ELF-1 (cell line): ENCODE measurements around the gene DPY19L1.
A peak's percentile ranks its signal among the peaks of the same experiment; 100 is the strongest.
"Not testable (repeated sequence)": the region's sequence is repeated elsewhere in the genome, so short reads cannot be mapped to it uniquely, and the experiment has no call there.

Experiments used
- DNase-seq: peaks from one replicate; pipeline ENCODE4 v3.0.0-alpha.2; 2016; ENCODE audit warnings: low read depth, low spot score

Gene DPY19L1

DNA sequence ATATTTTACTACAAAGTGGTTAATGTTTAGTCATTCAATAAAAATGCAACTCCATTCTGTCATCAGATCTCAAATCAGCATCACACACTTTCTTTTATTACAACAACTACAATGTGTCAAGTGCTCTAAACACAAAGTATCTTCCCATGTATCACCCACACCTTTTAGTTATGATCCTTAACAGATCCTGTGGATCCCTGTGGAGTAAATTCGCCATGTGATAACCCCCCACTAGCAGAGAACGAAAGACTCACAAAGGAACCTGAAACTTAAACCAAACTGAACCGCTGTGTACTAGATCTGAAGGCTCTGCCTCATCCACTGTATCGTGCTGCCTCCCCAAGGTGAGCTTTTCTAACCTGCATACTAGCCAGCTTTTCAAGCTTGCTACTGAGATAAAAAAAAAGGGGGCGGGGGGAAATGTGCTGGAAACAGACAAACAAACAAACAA lies 1.7 kb downstream of the DPY19L1 start:
- DNase-seq: peak; percentile 64

DNA sequence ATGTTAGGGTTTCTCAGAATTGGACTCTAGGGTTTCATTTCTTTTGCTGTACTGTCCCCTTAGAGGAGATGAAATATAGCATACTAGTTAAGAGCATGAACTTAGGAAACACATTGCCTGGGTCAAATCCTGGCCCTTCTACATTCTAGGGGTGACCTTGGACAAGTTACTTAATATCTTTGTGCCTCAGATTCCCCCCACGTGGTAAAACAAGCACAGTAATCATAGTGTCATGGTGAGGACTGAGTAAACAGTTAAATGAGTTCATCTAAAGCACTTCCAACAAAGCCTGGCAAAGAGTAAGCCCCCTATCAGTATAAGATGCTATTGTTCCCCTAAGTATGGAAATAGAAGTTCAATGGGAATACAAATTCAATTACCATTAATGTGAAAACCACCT lies 5.1 kb downstream of the DPY19L1 start:
- DNase-seq: no peak

DNA sequence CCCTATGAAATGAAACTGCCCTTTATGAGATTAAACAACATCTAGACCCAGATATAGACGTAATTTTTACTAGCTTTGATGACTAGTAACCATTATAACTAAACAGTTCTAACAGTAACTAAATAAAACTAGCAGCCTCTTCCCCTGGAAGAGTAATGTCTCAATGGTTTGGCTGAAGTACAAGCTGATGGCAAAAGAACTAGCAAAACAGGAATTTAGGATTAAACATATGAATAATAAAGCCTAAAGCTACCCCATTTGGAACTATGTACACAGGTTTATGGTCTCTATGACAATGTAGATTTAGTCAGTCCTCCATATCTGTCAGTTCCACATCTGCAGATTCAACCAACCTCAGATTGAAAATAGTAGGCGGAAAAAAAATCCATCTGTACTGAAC lies 6.4 kb downstream of the DPY19L1 start:
- no peak for DNase-seq

DNA sequence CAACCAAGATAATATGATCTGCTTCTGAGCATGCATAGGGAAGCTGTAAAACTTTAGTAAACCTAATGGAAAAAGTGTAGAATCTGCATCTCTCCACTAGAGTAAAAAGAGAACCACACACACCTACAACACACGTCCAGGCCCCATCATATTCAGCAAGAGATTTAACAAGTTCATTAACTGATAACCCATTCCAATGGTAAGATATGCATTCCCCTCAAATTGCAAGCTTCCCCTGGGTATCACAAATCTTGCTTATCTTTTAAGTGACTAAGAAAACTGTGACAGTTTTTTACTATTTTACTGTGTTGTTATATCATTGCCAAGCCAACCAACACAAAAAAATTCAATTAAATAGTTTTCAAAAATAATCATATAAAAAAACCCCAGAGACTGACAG lies 8.0 kb downstream of the DPY19L1 start:
- DNase-seq: no peak

DNA sequence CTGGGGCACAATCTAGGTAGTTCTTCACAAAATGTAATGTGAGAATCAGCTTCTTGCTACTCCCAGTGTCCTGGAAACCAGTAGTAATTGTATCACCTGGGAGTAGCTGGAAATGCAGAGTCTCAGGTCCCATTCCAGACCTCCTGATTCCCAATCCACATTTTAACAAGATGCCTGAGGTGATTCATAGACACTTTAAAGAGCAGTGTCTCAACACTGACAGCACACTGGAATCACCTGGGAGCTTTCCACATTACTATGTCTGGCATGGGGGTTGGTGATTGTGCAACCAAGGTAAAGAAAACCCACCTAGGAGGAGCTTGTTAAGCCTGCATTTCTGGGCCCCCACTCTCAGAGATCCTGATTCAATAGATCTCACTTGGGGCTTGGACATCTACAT lies 11.1 kb downstream of the DPY19L1 start:
- peak; percentile 58 for DNase-seq

DNA sequence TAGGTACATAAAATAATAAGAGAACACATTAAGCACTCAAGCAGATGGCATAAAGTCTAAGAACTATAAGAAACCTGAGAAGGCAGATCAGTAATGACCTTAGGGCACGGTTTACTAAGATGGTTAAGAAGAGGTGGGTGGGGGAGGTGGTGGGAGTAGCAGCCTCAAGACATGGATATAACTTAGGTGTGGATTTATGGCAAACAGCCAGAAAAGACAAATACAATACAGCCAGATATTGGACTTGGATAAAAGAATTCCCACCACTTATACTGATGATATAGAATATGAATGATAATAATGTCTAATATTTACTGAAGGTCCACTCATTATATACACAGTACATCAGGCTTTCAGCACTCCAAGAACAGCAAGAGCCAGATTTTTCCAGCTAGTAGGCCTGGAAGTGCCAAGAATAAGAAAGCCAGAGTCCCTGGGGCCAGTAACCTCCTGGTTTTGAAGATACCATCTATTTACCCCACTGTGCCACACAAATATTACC lies 11.9 kb downstream of the DPY19L1 start:
- DNase-seq: no peak

DNA sequence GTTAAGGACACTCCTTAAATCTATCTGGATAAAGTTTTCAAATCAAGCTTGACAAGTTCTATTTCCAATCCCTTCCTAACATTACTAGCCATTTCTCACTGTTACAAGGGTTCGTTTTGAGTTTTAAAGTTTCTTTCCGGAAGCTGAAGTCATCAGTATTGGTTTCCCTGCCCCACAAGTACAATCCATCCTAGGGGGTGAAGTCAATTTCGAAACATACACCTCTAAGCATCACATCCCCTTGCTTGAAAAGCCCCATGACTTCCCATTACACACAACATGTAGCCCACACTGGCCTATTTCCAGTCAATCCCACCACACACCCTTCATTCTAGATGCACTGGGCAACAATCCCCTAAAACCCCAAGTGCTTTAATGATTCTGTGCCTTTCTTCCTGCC lies 13.0 kb downstream of the DPY19L1 start:
- no peak for DNase-seq

DNA sequence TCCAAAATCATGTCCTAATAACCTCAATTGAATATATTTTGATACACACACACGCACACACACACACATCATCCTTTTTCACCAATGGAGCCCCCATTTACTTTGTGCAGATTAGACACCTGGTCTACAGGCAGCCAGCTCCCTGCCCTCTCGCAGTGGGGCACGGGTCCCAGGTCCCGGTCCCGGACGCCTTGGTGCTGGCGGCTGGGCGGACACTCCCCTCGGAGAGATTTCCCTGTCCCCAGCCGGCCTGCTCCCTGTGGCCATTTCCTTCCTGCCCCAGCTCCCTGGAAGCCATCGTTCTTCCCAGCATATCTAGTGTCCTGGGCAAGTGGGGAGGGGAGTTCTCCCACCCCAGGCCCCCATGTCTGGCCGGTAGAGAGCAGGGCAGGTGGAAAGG lies 14.6 kb downstream of the DPY19L1 start:
- DNase-seq: no peak

DNA sequence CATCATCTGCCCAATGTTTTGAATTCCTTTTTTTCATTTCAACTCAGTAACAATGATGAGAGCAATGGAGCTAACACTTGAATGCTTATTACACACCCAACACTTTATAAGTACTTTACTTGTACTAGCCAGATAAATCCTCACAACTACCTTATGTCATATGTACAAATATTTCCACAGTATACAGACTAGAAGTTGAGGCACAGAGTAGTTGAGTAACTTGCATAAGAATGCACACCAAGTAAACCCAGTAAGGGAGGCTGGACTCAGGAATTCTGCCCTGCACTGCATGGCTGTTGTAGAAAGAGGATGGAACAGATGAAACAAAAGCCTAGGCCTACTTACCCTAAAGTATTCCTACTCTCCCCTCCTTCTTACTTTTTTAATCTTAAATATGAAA lies 15.8 kb downstream of the DPY19L1 start:
- DNase-seq: no peak

DNA sequence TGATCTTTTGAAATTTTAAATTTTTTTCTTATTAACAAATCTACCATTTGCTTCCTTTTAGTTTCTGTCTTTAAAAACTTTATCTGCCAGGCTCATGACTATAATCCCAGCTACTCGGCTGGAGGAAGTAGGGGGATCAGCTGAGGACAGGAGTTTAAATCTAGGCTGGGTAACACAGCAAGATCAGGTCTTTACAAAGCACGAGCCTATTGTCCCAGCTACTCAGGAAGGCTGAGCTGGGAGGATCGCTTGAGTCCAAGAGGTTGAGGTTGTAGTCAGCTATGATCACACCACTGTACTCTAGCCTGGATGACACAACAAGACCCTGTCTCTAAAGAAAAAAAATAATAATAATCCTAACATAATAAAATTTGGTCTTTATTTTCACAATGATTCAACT lies 17.5 kb downstream of the DPY19L1 start:
- DNase-seq: no peak

DNA sequence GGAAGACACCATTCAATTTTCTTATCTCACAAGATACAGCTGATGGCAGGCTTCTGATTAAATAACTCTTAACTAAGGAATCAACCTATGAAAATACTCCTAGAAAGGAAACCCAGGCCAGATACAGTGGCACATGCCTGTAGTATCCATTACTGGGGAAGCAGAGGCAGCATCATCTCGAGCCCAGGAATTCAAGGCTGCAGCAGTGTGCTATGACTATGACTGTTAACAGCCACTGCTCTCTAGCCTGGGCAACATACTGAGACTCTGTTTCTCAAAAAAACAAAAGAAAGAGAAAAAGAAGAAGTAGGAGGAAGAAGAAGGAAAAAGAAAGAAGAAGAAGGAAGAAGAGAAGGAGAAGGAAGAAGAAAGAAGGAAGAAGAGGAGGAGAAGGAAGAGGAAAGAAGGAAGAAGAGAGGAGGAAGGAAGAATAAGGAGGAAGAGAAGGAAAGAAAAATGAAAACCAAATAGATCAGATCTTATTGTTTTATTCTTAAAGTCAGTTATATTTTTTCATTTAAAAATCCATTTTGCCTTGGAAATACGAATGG lies 18.0 kb downstream of the DPY19L1 start:
- no peak for DNase-seq

DNA sequence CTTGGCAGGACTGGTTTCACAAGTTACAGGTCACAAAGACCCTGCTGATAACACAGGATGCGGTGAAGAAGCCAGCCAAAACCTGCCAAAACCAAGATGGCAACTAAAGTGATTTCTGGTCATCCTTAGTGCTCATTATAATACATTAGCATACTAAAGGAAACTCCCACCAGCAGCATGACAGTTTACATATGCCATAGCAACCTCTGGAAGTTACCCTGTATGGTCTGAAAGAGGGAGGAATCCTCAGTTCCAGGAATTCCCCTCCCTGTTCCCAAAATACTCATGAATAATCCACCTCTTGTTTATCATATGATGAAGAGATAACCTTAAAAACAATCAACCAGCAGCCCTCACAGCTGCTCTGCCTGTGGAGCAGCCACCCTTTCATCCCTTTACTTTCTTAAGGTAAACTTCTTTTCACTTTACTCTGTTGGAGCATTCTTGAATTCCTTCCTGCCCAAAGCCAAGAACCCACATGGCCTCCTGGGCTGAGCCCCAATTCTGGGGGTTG lies 21.9 kb downstream of the DPY19L1 start:
- peak; percentile 68 for DNase-seq

DNA sequence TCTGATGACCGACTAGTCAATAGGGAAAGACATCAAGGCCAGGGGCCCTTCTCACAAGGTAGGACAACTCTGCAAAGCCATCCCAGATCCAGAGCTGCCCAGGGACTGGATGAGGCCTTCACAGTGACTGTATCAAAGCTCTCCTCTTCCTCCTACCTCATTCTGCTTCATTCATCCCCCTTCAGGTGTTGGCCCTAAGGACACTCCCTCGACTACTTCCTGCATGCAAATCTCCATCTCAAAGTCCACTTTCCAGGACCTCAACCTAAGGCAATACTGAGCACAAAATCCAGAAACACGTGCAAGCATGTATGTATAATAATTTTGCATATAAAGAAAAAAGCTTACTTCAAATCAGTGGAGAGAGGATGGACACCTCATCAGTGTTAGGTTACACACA lies 25.1 kb downstream of the DPY19L1 start:
- DNase-seq: no peak

DNA sequence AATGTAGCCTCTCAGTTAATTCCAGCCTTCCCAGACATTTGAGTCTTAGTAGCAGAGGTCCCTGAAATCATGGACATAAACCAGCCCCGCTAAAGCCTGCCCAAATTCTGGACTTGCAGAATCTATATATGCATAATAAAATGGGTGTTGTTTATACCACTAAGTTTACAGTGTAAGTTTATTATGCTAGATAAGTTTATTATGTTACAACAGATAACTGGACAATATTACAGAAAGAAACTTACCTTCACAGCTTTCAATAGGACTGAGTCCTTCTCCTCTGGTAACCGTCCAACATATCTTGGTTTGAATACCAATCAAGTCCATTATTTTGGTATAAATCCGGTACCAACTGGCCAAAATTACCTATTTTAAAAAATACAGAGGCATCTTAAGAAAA lies 26.2 kb downstream of the DPY19L1 start:
- no peak for DNase-seq

DNA sequence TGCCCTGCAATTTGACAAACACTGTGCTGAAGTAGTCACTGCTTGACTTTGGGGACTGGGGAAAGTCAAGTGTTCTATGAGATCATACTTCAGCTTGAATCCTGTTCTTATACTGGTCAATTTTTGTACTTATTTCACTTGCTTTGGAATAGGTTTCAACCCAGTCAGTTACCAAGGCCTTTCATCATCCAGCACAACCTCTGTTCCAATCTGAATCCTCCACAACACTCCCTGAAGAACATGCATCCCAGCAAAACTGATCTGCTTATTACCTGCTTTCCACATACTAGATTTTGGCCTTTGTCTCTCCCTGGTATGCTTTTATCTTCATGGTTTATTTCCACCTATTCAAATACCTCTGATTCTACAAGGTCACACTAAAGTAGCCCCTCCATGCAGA lies 29.5 kb downstream of the DPY19L1 start:
- no peak for DNase-seq

DNA sequence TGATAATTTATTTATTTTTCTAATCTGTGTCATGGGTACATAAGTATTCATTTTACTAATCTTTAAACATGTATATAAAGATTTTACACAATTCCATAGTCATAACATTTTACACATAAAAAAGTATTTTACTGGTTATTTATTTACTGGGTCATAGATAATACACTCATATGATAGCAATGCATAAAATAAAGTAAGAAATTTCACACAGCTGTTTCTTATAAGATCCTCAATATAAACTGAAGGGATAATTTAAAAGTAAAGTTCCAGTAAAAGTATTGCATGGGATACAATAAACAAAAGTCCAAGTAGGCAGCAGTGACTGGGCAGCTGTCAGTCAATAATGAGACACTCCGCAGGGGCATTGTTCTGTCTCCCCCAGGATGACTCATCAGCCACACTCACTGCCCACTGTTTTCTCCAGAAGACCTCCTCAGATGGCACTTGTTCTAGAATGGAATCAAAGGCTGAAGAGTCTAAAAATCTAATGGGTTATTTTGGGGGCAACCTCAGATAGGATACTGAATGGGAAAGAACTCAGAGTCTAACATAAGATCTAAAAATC lies 32.7 kb downstream of the DPY19L1 start:
- peak; percentile 66 for DNase-seq

DNA sequence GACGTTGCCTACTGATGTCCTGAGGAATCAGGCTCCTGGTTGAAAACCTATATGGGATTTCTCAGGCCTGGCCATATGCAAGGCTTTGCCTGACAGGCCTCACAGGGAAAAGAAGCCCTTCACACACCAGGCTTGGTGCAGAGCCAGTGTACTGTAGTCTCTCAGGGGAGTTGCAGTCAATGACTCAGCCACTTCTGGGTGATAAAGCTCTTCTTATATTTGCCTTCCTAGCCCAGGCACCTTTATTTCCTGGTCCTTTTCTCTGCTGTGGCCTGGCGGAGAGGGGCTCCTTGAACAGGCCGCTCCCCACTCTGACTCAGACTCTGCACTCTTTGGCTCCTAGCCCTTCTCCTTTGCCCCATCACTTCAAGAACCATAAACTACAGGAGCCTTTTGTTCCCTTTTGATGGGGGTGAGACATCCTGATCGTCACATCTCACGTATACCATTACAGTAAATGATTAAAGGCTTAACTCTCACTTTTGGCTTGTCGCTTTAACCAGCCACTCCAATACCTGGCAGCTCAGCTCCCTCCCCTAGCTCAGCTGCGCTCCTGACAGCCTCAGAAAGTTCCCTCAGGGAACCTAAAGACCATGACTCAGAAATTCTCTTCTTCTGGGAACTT lies 33.5 kb downstream of the DPY19L1 start:
- peak; percentile 81 for DNase-seq

DNA sequence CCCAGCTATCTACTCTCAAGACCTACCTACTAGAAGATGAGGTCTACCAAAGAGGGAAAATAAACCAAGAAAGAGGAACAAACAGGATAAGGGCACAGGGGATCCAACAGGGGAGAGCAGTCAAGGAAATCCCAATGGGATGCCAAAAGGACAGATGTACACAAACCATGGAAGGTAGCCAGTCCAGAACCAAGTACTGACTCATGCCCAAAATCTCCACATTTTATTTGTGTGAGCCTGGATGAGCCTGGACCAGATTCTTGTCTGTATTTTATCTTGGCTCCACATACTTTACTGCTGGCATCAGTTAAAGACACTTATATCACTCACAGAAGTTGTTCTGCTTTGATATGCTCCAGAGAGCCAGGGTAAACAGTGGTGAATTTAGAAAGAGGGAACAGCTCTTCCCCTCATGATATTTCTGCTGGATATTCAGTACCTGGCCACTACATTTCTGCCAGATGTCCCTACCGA lies 34.1 kb downstream of the DPY19L1 start:
- peak; percentile 13 for DNase-seq

DNA sequence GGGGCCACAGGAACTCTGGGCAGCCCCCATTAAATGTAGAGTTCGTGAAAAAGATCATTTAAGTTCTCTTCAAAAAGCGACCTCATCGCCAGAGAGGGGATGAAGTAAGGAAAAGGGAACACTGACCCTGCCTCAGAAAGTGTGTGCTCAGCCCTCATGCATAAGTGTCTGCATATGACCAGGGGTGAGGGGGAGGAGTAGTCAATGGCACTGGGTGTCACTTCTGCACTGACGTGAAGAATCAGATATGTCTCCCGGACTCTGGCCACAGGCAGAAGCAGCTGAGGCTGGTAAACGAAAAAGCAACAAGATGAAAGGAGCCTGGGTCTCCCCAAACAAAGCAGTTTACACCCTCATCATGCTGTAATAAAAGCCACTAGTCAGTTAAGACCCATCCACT lies 39.0 kb downstream of the DPY19L1 start:
- not testable (repeated sequence) for DNase-seq

DNA sequence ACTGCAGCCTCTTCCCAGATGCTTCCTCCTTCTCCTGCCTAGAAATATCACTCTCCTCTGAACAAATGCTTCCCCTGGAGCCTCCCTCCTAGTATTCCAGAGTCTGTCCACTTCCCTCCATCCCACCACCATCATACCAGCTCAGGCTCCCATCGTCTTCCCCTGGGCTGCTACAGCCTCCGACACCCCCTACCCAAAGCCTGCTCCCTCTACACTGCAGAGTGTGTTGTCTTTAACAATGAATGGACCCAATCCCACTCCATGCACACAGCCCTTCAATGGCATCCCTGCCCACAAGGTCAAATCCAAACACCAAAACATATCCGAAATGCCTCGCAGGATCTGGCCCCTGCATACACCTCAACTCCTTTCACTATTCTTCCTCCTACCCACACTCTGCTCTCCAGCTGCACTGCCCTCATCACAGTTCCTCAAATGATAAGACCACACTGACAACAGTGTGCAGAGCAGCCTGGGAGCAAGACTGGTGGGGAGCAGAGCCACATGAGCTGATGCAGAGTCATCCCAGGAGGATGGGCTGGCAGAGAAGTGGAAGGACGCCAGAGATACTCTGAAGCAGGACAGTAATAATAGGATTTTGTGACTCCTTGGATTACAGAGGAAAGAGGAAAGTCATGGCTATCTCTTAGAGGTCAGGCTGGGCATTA lies 40.7 kb downstream of the DPY19L1 start:
- not testable (repeated sequence) for DNase-seq

DNA sequence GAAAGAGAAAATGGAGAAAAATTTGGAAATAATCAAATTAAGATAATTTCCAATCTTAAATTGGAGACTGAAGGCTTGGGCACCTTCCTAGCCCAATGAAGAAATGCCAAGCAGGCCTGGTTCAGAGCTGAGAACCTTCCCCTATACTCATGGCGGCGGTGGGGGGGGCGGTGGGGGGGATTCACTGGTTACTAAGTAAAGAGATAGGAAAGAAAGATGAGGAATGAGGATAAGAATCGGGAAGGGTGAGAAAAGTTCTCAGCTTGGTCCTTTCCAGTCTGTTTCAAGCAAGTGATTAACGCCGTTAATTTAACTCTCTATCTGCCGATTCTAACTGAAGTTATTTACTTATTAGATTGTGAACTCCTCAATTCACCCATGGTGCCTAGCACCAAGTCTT lies 41.5 kb downstream of the DPY19L1 start:
- DNase-seq: no peak
